Midbrain (tissue), 1 donor: Measurements from ENCODE around the gene RERE.
"Not testable (repeated sequence)": the region's sequence is repeated elsewhere in the genome, so short reads cannot be mapped to it uniquely, and the experiment has no call there.

ENCODE experiments used
- DNase-seq: peaks from one replicate; lab custom pipeline; 2025; lab: John Stamatoyannopoulos, UW

RERE gene

GRCh38 chr1:8752411-8752810, 65.0 kb downstream of the RERE start:
- DNase-seq, result no peak

GRCh38 chr1:8751984-8752383, 65.5 kb downstream of the RERE start:
- DNase-seq, result no peak

- no peak for DNase-seq
Observed at GRCh38 chr1:8747879-8748825, 69.3 kb downstream of the RERE start.

- DNase-seq, result no peak
Observed at GRCh38 chr1:8746554-8746953, 70.9 kb downstream of the RERE start.

- no peak for DNase-seq
Observed at GRCh38 chr1:8745749-8746390, 71.6 kb downstream of the RERE start.

- DNase-seq, result no peak
Observed at GRCh38 chr1:8745346-8745745, 72.1 kb downstream of the RERE start.

- DNase-seq, result no peak
Observed at GRCh38 chr1:8742022-8742924, 75.2 kb downstream of the RERE start.

- DNase-seq, result no peak
Observed at GRCh38 chr1:8740034-8740449, 77.4 kb downstream of the RERE start.

- DNase-seq, result no peak
Observed at GRCh38 chr1:8739377-8739776, 78.1 kb downstream of the RERE start.

GRCh38 chr1:8736927-8737326, 80.5 kb downstream of the RERE start:
- no peak for DNase-seq

- no peak for DNase-seq
Observed at GRCh38 chr1:8733484-8733883, 84.0 kb downstream of the RERE start.

GRCh38 chr1:8731162-8731561, 86.3 kb downstream of the RERE start:
- DNase-seq, result no peak

GRCh38 chr1:8728464-8728863, 89.0 kb downstream of the RERE start:
- DNase-seq, result no peak

- peak; percentile 54 for DNase-seq
Observed at GRCh38 chr1:8727809-8728213, 89.6 kb downstream of the RERE start.

- DNase-seq, result not testable (repeated sequence)
Observed at GRCh38 chr1:8727316-8727715, 90.1 kb downstream of the RERE start.

GRCh38 chr1:8726801-8727186, 90.6 kb downstream of the RERE start:
- not testable (repeated sequence) for DNase-seq

- no peak for DNase-seq
Observed at GRCh38 chr1:8723010-8723409, 94.4 kb downstream of the RERE start.

- no peak for DNase-seq
Observed at GRCh38 chr1:8722366-8722765, 95.1 kb downstream of the RERE start.

- no peak for DNase-seq
Observed at GRCh38 chr1:8721679-8722324, 95.6 kb downstream of the RERE start.

GRCh38 chr1:8720347-8720746, 97.1 kb downstream of the RERE start:
- DNase-seq, result no peak

GRCh38 chr1:8718850-8719361, 98.5 kb downstream of the RERE start:
- DNase-seq, result no peak

- no peak for DNase-seq
Observed at GRCh38 chr1:8717148-8717547, 100.3 kb downstream of the RERE start.
